ENCODE data around the gene GTPBP10. TPM values are rescaled to one million over a fixed set of nuclear protein-coding genes. Genes with fewer than 3 reads are reported as not detected.

Gene GTPBP10
- total and polyA plus RNA-seq, 2 of the 13 experiments (the other 11 are each of a cell fraction or from before 2014, with no cell fraction given), result 13.3 to 38.7 TPM

DNA sequence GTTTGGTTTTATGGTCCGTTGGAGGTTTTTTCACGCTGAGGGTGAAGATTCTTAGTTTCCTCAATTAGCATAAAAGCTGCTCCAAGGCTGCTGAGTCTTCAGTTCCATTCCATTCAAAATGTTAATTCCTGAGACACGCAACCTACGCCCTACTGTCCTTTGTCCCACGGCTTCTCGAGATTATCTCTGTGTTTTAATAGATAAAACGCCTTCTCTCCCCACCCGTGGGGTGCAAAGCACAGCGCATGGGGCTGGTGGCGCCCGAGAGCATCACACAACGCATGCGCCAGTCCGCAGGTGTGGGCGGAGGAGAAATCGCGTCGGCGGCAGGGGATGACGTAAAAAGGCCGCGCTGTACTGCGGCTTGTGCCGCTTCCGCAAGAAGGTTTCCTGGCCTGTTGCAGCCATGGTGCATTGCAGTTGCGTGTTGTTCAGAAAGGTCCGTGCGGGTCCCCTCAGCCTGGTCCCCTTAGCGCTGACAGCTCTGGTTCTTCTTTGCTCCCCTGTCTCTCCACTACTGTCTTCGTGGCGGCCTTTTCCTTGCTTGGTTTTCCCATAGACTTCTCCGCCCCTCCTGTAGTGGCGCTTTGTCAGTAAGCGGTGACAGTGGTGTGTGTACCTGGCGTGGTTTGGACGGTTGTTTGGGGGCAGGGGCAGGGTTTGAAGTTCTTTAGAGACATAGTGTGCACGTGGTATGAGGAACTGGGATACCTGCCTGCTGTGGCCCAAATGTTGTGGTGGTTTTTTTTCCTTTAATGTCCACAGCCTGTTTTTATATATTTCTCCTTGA, at the start of gene GTPBP10 (continued):
- TF ChIP-seq, protein P1, sequence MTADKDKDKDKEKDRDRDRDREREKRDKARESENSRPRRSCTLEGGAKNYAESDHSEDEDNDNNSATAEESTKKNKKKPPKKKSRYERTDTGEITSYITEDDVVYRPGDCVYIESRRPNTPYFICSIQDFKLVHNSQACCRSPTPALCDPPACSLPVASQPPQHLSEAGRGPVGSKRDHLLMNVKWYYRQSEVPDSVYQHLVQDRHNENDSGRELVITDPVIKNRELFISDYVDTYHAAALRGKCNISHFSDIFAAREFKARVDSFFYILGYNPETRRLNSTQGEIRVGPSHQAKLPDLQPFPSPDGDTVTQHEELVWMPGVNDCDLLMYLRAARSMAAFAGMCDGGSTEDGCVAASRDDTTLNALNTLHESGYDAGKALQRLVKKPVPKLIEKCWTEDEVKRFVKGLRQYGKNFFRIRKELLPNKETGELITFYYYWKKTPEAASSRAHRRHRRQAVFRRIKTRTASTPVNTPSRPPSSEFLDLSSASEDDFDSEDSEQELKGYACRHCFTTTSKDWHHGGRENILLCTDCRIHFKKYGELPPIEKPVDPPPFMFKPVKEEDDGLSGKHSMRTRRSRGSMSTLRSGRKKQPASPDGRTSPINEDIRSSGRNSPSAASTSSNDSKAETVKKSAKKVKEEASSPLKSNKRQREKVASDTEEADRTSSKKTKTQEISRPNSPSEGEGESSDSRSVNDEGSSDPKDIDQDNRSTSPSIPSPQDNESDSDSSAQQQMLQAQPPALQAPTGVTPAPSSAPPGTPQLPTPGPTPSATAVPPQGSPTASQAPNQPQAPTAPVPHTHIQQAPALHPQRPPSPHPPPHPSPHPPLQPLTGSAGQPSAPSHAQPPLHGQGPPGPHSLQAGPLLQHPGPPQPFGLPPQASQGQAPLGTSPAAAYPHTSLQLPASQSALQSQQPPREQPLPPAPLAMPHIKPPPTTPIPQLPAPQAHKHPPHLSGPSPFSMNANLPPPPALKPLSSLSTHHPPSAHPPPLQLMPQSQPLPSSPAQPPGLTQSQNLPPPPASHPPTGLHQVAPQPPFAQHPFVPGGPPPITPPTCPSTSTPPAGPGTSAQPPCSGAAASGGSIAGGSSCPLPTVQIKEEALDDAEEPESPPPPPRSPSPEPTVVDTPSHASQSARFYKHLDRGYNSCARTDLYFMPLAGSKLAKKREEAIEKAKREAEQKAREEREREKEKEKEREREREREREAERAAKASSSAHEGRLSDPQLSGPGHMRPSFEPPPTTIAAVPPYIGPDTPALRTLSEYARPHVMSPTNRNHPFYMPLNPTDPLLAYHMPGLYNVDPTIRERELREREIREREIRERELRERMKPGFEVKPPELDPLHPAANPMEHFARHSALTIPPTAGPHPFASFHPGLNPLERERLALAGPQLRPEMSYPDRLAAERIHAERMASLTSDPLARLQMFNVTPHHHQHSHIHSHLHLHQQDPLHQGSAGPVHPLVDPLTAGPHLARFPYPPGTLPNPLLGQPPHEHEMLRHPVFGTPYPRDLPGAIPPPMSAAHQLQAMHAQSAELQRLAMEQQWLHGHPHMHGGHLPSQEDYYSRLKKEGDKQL (CRISPR knock-in tag; IDR thresholded peaks at IDR 0.05; ENCODE audit: low read depth), result no peak
- TF ChIP-seq, protein P2, sequence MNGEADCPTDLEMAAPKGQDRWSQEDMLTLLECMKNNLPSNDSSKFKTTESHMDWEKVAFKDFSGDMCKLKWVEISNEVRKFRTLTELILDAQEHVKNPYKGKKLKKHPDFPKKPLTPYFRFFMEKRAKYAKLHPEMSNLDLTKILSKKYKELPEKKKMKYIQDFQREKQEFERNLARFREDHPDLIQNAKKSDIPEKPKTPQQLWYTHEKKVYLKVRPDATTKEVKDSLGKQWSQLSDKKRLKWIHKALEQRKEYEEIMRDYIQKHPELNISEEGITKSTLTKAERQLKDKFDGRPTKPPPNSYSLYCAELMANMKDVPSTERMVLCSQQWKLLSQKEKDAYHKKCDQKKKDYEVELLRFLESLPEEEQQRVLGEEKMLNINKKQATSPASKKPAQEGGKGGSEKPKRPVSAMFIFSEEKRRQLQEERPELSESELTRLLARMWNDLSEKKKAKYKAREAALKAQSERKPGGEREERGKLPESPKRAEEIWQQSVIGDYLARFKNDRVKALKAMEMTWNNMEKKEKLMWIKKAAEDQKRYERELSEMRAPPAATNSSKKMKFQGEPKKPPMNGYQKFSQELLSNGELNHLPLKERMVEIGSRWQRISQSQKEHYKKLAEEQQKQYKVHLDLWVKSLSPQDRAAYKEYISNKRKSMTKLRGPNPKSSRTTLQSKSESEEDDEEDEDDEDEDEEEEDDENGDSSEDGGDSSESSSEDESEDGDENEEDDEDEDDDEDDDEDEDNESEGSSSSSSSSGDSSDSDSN (CRISPR knock-in tag; IDR thresholded peaks at IDR 0.05), result peak; percentile 46; the same call in 1 of the 2 replicates
- TF ChIP-seq, protein P3, sequence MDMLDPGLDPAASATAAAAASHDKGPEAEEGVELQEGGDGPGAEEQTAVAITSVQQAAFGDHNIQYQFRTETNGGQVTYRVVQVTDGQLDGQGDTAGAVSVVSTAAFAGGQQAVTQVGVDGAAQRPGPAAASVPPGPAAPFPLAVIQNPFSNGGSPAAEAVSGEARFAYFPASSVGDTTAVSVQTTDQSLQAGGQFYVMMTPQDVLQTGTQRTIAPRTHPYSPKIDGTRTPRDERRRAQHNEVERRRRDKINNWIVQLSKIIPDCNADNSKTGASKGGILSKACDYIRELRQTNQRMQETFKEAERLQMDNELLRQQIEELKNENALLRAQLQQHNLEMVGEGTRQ (IDR thresholded peaks at IDR 0.05; ENCODE audit: low read depth, low read length), result no peak
- TF ChIP-seq, protein P3 (CRISPR knock-in tag; IDR thresholded peaks at IDR 0.05; ENCODE audit: borderline replicate concordance), result peak; percentile 20; the same call in 1 of the 2 replicates
- TF ChIP-seq, protein P4, sequence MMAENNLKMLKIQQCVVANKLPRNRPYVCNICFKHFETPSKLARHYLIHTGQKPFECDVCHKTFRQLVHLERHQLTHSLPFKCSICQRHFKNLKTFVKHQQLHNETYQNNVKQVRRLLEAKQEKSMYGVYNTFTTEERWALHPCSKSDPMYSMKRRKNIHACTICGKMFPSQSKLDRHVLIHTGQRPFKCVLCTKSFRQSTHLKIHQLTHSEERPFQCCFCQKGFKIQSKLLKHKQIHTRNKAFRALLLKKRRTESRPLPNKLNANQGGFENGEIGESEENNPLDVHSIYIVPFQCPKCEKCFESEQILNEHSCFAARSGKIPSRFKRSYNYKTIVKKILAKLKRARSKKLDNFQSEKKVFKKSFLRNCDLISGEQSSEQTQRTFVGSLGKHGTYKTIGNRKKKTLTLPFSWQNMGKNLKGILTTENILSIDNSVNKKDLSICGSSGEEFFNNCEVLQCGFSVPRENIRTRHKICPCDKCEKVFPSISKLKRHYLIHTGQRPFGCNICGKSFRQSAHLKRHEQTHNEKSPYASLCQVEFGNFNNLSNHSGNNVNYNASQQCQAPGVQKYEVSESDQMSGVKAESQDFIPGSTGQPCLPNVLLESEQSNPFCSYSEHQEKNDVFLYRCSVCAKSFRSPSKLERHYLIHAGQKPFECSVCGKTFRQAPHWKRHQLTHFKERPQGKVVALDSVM (CRISPR knock-in tag; IDR thresholded peaks at IDR 0.05), result no peak
- TF ChIP-seq ZFP90 (CRISPR knock-in tag; IDR thresholded peaks at IDR 0.05; ENCODE audit: borderline replicate concordance) (peak; percentile 62; the same call in 1 of the 2 replicates), NBN (conservative IDR thresholded peaks at IDR 0.05) (no peak), ZNF367 (CRISPR knock-in tag; IDR thresholded peaks at IDR 0.05; ENCODE audit: borderline replicate concordance) (no peak)
- TF ChIP-seq, protein P5, sequence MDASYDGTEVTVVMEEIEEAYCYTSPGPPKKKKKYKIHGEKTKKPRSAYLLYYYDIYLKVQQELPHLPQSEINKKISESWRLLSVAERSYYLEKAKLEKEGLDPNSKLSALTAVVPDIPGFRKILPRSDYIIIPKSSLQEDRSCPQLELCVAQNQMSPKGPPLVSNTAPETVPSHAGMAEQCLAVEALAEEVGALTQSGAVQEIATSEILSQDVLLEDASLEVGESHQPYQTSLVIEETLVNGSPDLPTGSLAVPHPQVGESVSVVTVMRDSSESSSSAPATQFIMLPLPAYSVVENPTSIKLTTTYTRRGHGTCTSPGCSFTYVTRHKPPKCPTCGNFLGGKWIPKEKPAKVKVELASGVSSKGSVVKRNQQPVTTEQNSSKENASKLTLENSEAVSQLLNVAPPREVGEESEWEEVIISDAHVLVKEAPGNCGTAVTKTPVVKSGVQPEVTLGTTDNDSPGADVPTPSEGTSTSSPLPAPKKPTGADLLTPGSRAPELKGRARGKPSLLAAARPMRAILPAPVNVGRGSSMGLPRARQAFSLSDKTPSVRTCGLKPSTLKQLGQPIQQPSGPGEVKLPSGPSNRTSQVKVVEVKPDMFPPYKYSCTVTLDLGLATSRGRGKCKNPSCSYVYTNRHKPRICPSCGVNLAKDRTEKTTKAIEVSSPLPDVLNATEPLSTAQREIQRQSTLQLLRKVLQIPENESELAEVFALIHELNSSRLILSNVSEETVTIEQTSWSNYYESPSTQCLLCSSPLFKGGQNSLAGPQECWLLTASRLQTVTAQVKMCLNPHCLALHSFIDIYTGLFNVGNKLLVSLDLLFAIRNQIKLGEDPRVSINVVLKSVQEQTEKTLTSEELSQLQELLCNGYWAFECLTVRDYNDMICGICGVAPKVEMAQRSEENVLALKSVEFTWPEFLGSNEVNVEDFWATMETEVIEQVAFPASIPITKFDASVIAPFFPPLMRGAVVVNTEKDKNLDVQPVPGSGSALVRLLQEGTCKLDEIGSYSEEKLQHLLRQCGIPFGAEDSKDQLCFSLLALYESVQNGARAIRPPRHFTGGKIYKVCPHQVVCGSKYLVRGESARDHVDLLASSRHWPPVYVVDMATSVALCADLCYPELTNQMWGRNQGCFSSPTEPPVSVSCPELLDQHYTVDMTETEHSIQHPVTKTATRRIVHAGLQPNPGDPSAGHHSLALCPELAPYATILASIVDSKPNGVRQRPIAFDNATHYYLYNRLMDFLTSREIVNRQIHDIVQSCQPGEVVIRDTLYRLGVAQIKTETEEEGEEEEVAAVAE (CRISPR knock-in tag; IDR thresholded peaks at IDR 0.05; ENCODE audit: borderline replicate concordance), result peak; percentile 58
- TF ChIP-seq, protein P6, sequence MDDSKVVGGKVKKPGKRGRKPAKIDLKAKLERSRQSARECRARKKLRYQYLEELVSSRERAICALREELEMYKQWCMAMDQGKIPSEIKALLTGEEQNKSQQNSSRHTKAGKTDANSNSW (CRISPR knock-in tag; IDR thresholded peaks at IDR 0.05; ENCODE audit: borderline replicate concordance), result peak; percentile 87; the same call in 1 of the 2 replicates
